Cerebellar cortex (tissue), 1 donor: Measurements from ENCODE around the gene ITGAL.
A peak's percentile ranks its signal among the peaks of the same experiment; 100 is the strongest.
"Not testable (repeated sequence)": the region's sequence is repeated elsewhere in the genome, so short reads cannot be mapped to it uniquely, and the experiment has no call there.

Experiments used
- DNase-seq: peaks from one replicate; pipeline ENCODE4 v3.0.0-alpha.2; 2015; ENCODE audit warnings: low spot score

Gene ITGAL

GRCh38 chr16:30472328-30472942 is at the start of gene ITGAL:
ITGAL (plus strand) TSS chr16:30472742; CDS start chr16:30472838, 96 bp downstream.
- DNase-seq = no peak

- no peak for DNase-seq
Observed at GRCh38 chr16:30428055-30428454, 44.5 kb upstream of the ITGAL start.

DNA sequence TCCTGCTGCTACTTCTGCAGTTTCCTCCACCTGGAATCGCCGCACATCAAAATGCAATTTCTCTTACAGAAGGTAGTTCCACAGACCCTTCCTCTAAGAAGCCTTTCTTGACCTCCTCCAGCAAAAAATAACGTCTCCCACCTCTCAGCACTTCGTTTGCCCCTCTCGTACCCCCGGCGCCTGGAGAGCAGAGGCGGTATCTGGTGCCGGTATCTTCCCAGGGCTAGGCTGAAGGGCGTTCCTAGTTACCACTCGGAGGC is 43.2 kb upstream of the ITGAL start:
- DNase-seq = no peak

GRCh38 chr16:30429678-30430427 is 42.7 kb upstream of the ITGAL start, which contains the start of gene DCTPP1:
DCTPP1 (minus strand) TSS chr16:30430030; CDS start chr16:30429980, 50 bp downstream.
- DNase-seq = peak; percentile 100

DNA sequence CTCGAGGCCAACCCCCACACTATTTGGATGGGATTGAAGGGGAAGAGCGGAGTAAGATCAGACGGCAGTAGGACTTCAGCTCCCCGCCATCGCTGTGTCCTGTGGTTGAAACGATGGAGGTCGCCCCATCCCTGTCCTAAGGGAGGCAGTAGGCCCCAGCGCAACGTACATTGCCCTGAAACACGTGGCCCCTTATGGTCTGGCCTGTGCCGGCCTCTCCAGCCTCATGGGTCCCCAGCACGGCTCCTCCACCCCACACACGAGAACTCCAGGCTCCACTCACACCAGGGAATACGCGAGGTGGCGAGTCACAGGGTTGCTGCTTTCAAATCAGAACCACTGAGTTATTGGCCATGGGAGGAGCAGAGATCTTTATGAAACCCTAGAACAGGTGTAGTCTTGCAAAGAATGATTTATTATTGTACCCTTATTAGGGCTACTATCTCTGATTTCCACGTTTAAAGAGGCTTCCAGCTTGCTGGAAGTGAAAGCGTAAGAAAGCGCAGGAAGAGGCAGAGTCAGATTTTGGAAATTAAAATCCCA is 42.0 kb upstream of the ITGAL start:
- no peak for DNase-seq

DNA sequence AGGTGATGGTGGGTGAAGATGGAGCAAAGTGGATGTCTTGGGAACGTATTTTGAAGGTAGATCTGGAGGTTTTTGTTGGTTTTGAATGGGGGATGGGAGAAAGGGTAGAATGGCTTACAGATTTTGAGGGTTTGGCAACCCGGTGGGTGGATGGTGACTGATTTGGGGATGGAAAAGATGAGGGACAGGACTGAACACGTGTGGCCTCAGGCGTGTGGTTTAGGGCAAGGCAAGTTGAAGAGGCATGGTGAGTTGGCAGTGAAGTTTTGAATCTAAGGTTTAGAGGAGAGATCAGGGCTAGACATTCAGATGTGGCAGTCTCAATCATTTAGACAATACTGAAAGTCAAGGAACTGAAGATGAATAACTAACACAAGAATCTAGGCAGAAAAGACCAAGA is 37.7 kb upstream of the ITGAL start:
- DNase-seq = no peak

GRCh38 chr16:30437511-30438046 is 35.0 kb upstream of the ITGAL start:
- DNase-seq = no peak

GRCh38 chr16:30438835-30439234 is 33.7 kb upstream of the ITGAL start:
- no peak for DNase-seq

DNA sequence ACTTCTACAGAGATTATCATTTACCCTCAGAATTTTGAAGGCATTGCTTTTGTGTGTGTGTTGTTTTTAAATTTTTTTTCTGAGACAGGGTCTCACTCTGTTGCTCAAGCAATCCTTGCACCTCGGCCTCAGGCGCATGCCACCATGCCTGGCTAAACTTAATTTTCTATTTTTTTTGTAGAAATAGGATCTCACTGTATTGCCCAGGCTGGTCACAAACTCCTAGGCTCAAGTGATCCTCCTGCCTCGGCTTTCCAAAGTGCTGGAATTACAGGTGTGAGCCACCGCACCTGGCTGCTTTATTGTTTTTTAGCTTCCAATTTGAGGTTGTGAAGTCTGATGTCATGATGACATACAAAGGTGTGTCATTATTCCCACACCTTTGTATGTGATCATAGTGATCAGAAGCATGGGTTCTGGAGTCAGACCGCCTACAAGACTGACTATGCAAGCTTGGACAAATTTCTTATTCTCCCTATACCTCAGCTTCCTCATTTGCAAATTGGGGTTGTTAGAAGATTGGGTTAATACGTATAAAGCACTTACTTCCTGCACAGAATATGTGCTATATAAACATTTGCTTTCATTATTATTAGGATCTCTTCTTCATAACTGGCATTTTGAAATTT is 32.7 kb upstream of the ITGAL start:
- DNase-seq = no peak

- DNase-seq = no peak
Observed at GRCh38 chr16:30443631-30444030, 28.9 kb upstream of the ITGAL start.

DNA sequence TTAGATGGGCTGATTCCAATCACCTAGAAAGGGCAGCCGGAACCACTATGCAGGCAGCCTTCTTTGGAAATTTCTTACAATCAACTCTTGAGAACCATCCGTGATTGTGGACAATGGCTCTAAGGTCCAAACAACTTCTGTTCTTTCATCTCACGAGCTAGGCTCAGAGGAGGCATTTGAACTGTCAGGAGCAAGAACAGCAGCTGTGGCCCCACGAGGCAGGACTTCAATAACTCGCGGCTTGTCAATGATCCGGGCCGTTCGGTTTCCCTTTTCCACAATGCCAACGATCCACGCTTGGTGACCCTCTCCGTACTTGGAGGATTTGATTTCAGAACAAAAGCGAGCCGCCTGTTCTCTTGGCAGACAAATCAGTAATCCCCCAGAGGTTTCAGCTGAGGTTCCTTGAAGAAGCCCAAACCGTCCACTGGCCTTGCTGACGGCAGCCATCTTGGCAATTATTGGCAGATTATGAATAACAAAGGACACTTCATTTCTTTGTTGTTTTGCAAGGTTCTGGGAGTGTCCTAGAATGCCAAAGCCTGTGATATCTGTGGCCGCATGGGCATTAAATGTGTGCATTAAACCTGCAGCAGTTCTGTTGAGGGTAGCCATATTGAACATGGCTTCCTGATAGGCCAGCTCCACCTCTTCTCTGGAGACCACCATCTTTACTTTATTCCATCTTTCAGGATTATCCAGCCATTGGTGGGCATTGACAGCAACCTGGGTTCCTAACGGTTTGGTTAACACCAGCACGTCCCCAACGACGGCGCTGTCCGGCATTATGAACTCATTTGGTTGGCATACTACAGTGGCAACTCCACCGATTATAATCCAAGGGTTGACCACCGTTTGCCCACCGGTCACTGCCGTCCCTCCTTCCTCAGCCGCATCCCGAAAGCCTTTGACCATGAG is 28.1 kb upstream of the ITGAL start:
- no peak for DNase-seq

DNA sequence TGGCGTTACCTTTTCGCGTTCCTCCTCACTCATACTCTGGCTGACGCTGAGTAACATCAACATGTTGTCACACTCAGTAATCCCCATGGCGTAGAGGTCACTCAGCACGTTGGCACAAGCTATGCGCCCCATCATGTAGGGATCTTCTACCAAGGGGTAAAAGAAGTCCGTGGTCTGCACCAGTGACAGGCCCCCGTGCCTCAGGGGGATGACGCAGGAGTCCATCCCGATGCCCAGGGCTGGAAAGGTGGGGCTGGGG is 27.5 kb upstream of the ITGAL start:
- DNase-seq = no peak

DNA sequence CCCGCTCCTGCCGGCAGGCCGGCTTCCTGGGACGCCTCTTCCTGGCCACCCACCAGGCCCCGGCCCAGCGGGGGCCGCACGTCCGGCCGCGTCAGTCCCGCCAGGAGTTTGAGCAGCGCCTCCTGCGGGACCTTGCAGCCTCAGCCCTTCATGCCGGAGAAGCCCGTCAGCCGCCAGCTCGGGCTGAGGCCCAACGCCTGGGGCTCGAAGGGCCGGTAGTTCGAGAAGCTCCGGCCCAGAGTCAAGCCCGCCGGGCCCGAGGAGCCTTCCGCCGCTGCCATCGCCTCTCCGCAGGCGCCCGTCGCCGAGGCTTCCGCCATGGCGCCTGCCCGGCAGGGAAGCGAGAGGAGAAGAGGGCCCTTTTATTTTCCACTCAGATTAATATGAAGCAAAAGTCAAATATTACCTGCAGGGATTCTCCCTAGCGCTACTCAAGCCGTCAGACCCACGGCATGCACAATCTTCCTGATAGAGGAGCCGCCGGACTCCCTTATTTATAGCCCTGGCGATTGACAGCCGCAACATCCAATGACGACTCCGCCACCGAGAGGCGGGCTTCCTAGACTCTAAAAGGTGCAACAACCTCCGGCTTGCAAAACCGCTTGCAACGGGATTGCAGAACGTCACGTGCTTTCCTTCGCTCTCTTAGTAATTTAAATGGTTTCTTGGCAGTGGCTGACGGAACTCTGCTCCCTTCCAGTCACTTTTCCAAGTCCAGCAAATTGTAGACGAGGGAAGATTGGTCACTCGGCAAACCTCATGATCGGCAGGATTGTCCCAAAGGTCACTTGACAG is 26.9 kb upstream of the ITGAL start, which contains the start of gene SEPHS2:
TSS of gene SEPHS2 (minus strand) at position 467 of the 795 bp plus-strand sequence. CDS start at position 320, 147 bp downstream.
- peak; percentile 99 for DNase-seq

DNA sequence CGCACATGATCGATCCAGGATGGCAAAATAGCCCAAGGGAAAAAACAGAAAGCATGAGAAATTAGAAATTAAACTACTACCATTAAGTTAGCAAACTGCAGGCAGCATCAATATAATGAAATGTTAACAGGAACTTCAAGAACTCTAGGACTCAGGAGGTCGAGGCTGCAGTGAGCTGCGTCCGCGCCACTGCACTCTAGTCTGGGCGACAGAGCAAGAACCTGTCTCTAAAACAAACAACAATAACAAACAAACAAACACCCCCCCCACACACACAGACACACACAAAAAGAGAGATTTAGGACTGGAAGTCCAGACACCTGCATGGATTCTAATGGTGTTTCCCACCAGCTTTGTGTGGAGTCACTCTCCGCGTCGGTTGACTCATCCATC is 26.3 kb upstream of the ITGAL start:
- no peak for DNase-seq

GRCh38 chr16:30447512-30448226 is 24.9 kb upstream of the ITGAL start:
- DNase-seq = no peak

DNA sequence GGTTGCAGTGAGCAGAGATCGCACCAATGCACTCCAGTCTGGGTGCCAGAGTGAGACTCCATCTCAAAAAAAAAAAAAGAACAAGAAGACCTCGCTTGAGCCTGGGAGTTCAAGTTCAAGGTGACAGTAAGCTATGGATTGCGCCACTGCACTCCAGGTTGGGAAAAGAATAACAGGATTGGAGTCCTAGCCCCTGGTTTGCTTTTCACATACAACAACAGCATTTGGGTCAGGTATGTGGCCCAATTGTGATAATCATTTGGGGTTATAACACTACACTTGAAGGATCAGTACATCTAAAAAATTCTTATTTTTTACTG is 23.5 kb upstream of the ITGAL start:
- DNase-seq = no peak

- not testable (repeated sequence) for DNase-seq
Observed at GRCh38 chr16:30452709-30453580, 19.6 kb upstream of the ITGAL start.

GRCh38 chr16:30456302-30456701 is 16.2 kb upstream of the ITGAL start:
- DNase-seq = no peak

DNA sequence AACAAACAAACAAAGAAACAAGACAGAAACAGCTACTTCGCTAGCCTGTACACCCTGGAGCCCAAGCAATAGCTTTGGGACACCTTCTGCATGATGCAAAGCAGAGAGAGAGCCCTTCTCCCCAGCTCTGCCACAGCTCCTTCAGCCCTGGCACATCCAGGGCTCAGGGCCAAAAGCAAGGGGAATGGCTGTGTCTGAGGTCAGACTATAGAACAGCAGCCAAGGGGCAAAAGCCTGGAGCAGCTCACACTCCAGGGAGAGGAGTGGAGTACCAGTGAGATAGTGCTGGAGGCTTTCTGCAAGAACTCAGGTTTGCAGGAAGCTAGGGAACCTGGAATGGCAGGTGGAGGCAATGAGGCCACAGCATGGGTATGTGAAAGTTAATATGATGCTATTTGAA is 15.3 kb upstream of the ITGAL start:
- DNase-seq = no peak
